H54 (cell line): ENCODE data around the gene HOXB5.

Source experiments
- DNase-seq: peaks from one replicate; pipeline ENCODE4 v3.0.0; 2011; ENCODE audit warnings: low spot score, mixed read lengths; ENCODE audit not compliant: insufficient read length
- FAIRE-seq: peaks from 3 replicates; lab custom pipeline; 2011; peaks lifted over from hg19 to GRCh38; lab: Jason Lieb, UNC
- POLR2A ChIP-seq: IDR thresholded peaks from 2 replicates; pipeline ENCODE4 v1.6.1; 2011; ENCODE audit warnings: low read depth, mild to moderate bottlenecking, low read length

HOXB5 gene

GRCh38 chr17:48615963-48616716, 22.6 kb upstream of the HOXB5 start:
- no peak for TF ChIP-seq POLR2A
- no peak for DNase-seq
- no peak for FAIRE-seq

- DNase-seq = no peak
- no peak for TF ChIP-seq POLR2A
- no peak for FAIRE-seq
Observed at GRCh38 chr17:48615047-48615962, 21.7 kb upstream of the HOXB5 start, which contains the start of gene HOXB8. TSS of gene HOXB8 (minus strand) at chr17:48615292. CDS start at chr17:48614704, 588 bp downstream.

- no peak for DNase-seq
- no peak for FAIRE-seq
- no peak for TF ChIP-seq POLR2A
Observed at GRCh38 chr17:48613862-48614694, 20.5 kb upstream of the HOXB5 start.

GRCh38 chr17:48612854-48613691, 19.5 kb upstream of the HOXB5 start:
- DNase-seq = no peak
- FAIRE-seq = no peak
- TF ChIP-seq POLR2A = no peak

GRCh38 chr17:48612456-48612853, 18.9 kb upstream of the HOXB5 start:
- DNase-seq (no peak), FAIRE-seq (no peak)
- no peak for TF ChIP-seq POLR2A

GRCh38 chr17:48611681-48612455, 18.3 kb upstream of the HOXB5 start:
- peak; percentile 38; the same call in 1 of the 2 replicates for TF ChIP-seq POLR2A
- no peak for FAIRE-seq
- DNase-seq = no peak

GRCh38 chr17:48611213-48611612, 17.6 kb upstream of the HOXB5 start:
- FAIRE-seq (no peak), DNase-seq (no peak)
- TF ChIP-seq POLR2A = no peak

GRCh38 chr17:48610282-48611211, 17.0 kb upstream of the HOXB5 start, which contains the start of gene HOXB7:
TSS of gene HOXB7 (minus strand) at chr17:48611017. CDS start at chr17:48610918, 99 bp downstream.
- DNase-seq (no peak), FAIRE-seq (no peak)

GRCh38 chr17:48609759-48610281, 16.2 kb upstream of the HOXB5 start:
- DNase-seq = no peak
- FAIRE-seq = no peak
- no peak for TF ChIP-seq POLR2A

More at GRCh38 chr17:48610282-48611211, 17.0 kb upstream of the HOXB5 start, which contains the start of gene HOXB7:
- TF ChIP-seq POLR2A = peak; percentile 63

- no peak for DNase-seq
- no peak for FAIRE-seq
- TF ChIP-seq POLR2A = no peak
Observed at GRCh38 chr17:48609033-48609432, 15.5 kb upstream of the HOXB5 start.

GRCh38 chr17:48608494-48608834, 14.9 kb upstream of the HOXB5 start:
- FAIRE-seq (no peak), DNase-seq (no peak)
- TF ChIP-seq POLR2A = no peak
